K562 (cell line): ENCODE measurements around the gene COL4A1.

Experiments used
- ARID2 ChIP-seq: fragments of 450-650 bp; IDR thresholded peaks from 2 replicates; pipeline ENCODE4 v1.6.1; 2017; ENCODE audit warnings: antibody characterized with exemption, mild to moderate bottlenecking
- E4F1 ChIP-seq: fragments of 250-450 bp; sonication (Bioruptor Pico); IDR thresholded peaks from 2 replicates; pipeline ENCODE4 v1.5.0; 2021; ENCODE audit warnings: mild to moderate bottlenecking, borderline replicate concordance
- HCFC1 ChIP-seq: IDR thresholded peaks from 2 replicates; pipeline ENCODE4 v1.6.1; 2012; ENCODE audit warnings: low read depth, low read length, improper control_type of control experiment
- JUND ChIP-seq, 2 experiments: IDR thresholded peaks; 2 replicates in 1 of 2; 3 replicates in 1 of 2; pipeline ENCODE4 v1.6.1; 2011; ENCODE audit warnings: borderline replicate concordance in 2 of 2, low read depth in 2 of 2, low read length in 2 of 2, improper control_type of control experiment in 1 of 2, missing biosample characterization in 1 of 2, missing genetic modification characterization in 1 of 2, missing genetic modification reagents in 1 of 2
- MBD1 ChIP-seq: fragments of 250-450 bp; sonication (Bioruptor Pico); IDR thresholded peaks from 2 replicates; pipeline ENCODE4 v1.8.0; 2022; ENCODE audit warnings: inconsistent platforms
- MXI1 ChIP-seq: IDR thresholded peaks from 2 replicates; pipeline ENCODE4 v1.6.1; 2011; ENCODE audit warnings: low read depth, mild to moderate bottlenecking, improper control_type of control experiment, low read length
- PCBP2 ChIP-seq: fragments of 200-400 bp; formaldehyde crosslinking; IDR thresholded peaks from 2 replicates; pipeline ENCODE4 v1.6.1; 2018; ENCODE audit warnings: low read length, low read depth, mild to moderate bottlenecking, moderate library complexity; ENCODE audit not compliant: poor library complexity, severe bottlenecking
- YY1 ChIP-seq, 3 experiments: IDR thresholded peaks; 2 replicates each; pipeline ENCODE4 v1.6.1; 2011; ENCODE audit warnings: low read length in 2 of 3, mild to moderate bottlenecking in 2 of 3, moderate library complexity in 2 of 3, borderline replicate concordance in 1 of 3, control low read depth in 1 of 3, low read depth in 1 of 3; ENCODE audit not compliant: insufficient read depth in 3 of 3, insufficient replicate concordance in 2 of 3, control insufficient read depth in 1 of 3, insufficient read length in 1 of 3; ENCODE audit errors: extremely low read depth in 1 of 3
- ZSCAN29 ChIP-seq: fragments of 450-650 bp; IDR thresholded peaks from 2 replicates; pipeline ENCODE4 v1.6.1; 2017
- TF ChIP-seq, protein P1 (sequence below), 2 experiments: IDR thresholded peaks; 2 replicates each; pipeline ENCODE4 v1.6.1; 2012; ENCODE audit warnings: improper control_type of control experiment in 2 of 2, low read depth in 2 of 2, low read length in 2 of 2, borderline replicate concordance in 1 of 2
- TF ChIP-seq, protein P2 (sequence below): sonication (generic); formaldehyde crosslinking; IDR thresholded peaks from 2 replicates; pipeline ENCODE4 v1.8.0; 2022; ENCODE audit warnings: missing genetic modification reagents, mild to moderate bottlenecking, borderline replicate concordance

GRCh38 chr13:110285991-110286832 is 20.7 kb downstream of the COL4A1 start:
- no peak for TF ChIP-seq MBD1 (CRISPR knock-in tag)
- TF ChIP-seq, protein P1, sequence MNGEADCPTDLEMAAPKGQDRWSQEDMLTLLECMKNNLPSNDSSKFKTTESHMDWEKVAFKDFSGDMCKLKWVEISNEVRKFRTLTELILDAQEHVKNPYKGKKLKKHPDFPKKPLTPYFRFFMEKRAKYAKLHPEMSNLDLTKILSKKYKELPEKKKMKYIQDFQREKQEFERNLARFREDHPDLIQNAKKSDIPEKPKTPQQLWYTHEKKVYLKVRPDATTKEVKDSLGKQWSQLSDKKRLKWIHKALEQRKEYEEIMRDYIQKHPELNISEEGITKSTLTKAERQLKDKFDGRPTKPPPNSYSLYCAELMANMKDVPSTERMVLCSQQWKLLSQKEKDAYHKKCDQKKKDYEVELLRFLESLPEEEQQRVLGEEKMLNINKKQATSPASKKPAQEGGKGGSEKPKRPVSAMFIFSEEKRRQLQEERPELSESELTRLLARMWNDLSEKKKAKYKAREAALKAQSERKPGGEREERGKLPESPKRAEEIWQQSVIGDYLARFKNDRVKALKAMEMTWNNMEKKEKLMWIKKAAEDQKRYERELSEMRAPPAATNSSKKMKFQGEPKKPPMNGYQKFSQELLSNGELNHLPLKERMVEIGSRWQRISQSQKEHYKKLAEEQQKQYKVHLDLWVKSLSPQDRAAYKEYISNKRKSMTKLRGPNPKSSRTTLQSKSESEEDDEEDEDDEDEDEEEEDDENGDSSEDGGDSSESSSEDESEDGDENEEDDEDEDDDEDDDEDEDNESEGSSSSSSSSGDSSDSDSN (IDR thresholded peaks at IDR 0.05; ENCODE audit: borderline replicate concordance in 1 of 2, low read depth in 2 of 2, low read length in 2 of 2), result no peak
- no peak for TF ChIP-seq ZSCAN29
- no peak for TF ChIP-seq PCBP2
- TF ChIP-seq HCFC1, result no peak
- TF ChIP-seq ARID2, result no peak
- TF ChIP-seq YY1 (IDR thresholded peaks at IDR 0.05; ENCODE audit: borderline replicate concordance in 1 of 3, control insufficient read depth in 1 of 3, extremely low read depth in 1 of 3, insufficient read depth in 3 of 3, insufficient read length in 1 of 3, insufficient replicate concordance in 2 of 3, low read depth in 1 of 3, low read length in 2 of 3), result no peak
- no peak for TF ChIP-seq E4F1 (CRISPR knock-in tag)
- no peak for TF ChIP-seq MXI1
- TF ChIP-seq JUND (IDR thresholded peaks at IDR 0.05; ENCODE audit: borderline replicate concordance, low read depth, low read length), result no peak
- TF ChIP-seq JUND (tag; IDR thresholded peaks at IDR 0.05; ENCODE audit: borderline replicate concordance, low read depth, low read length), result no peak
- TF ChIP-seq, protein P2, sequence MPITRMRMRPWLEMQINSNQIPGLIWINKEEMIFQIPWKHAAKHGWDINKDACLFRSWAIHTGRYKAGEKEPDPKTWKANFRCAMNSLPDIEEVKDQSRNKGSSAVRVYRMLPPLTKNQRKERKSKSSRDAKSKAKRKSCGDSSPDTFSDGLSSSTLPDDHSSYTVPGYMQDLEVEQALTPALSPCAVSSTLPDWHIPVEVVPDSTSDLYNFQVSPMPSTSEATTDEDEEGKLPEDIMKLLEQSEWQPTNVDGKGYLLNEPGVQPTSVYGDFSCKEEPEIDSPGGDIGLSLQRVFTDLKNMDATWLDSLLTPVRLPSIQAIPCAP (CRISPR knock-in tag), result no peak
